GM12891 (cell line): ENCODE measurements around the gene BCL11A.

Experiments used
- POLR2A ChIP-seq: IDR thresholded peaks from 2 replicates; pipeline ENCODE4 v1.6.1; 2011; ENCODE audit warnings: low read depth, low read length, control low read depth
- POLR2AphosphoS5 ChIP-seq: IDR thresholded peaks from 2 replicates; pipeline ENCODE4 v1.6.1; 2011; ENCODE audit warnings: low read depth, low read length, control low read depth
- TAF1 ChIP-seq: IDR thresholded peaks from 2 replicates; pipeline ENCODE4 v1.6.1; 2011; ENCODE audit warnings: low read depth, low read length, control low read depth

- no peak for TF ChIP-seq TAF1
- no peak for TF ChIP-seq POLR2AphosphoS5
- no peak for TF ChIP-seq POLR2A
Measured at GRCh38 chr2:60510713-60511112, 42.7 kb downstream of the BCL11A start.
